Right atrium auricular region (tissue), 2 donors: Measurements from ENCODE around the gene C16orf90. TPM values are rescaled to one million over a fixed set of nuclear protein-coding genes. Genes with fewer than 3 reads are reported as not detected.

Source experiments
- DNase-seq: peaks from one replicate; pipeline ENCODE4 v3.0.0-alpha.2; 2019; ENCODE audit warnings: low spot score
- H3K27ac ChIP-seq, 2 donors: fragments of 200-600 bp; sonication (generic); 1 replicate in 1 of 2; 2 replicates in 1 of 2; pipeline ENCODE4 v1.5.1; 2016 to 2019
- H3K27me3 ChIP-seq, 2 donors: fragments of 200-600 bp; sonication (generic); one replicate each; pipeline versions ENCODE4 v1.5.1 to v1.6.0; 2017 to 2019
- H3K36me3 ChIP-seq: fragments of 200-600 bp; sonication (generic); one replicate; pipeline ENCODE4 v1.5.1; 2016
- H3K4me1 ChIP-seq, 2 donors: fragments of 200-600 bp; sonication (generic); one replicate each; pipeline versions ENCODE4 v1.5.1 to v1.6.0; 2017 to 2019
- H3K4me3 ChIP-seq, 2 donors: fragments of 200-600 bp; sonication (generic); 1 replicate in 1 of 2; 2 replicates in 1 of 2; pipeline ENCODE4 v1.5.1; 2017 to 2019; ENCODE audit warnings: mild to moderate bottlenecking in 1 of 2, moderate library complexity in 1 of 2
- H3K9me3 ChIP-seq, 2 donors: fragments of 200-600 bp; sonication (generic); one replicate each; pipeline ENCODE4 v1.5.1; 2019
- CTCF ChIP-seq, 2 donors: fragments of 200-600 bp; sonication (generic); IDR thresholded peaks; one replicate each; pipeline ENCODE4 v1.5.1; 2019; ENCODE audit warnings: antibody characterized with exemption in 2 of 2
- total RNA-seq, 2 donors: library from RNA; depleted of rRNA; stranded (reverse); fragments of >200 nt; gene quantifications; one replicate each; pipeline ENCODE4 v1.1.0, GENCODE V29; 2016

The C16orf90 gene
- total RNA-seq, 2 donors from 2014 or later: not detected

- Histone ChIP-seq H3K27ac (no peak overlapping the region), H3K4me1 (peaks cover 0 to 93% of the 10 kb centered on the region in 2 donors), H3K36me3 (peaks cover 7% of the 10 kb centered on the region), H3K4me3 (no peak overlapping the region), H3K27me3 (no peaks in the 10 kb centered on the region), H3K9me3 (no peaks in the 10 kb centered on the region)
- DNase-seq: no peak
- no peak for TF ChIP-seq CTCF (IDR thresholded peaks at IDR 0.05)
Measured at GRCh38 chr16:3465301-3465700, 30.0 kb downstream of the C16orf90 start.

DNA sequence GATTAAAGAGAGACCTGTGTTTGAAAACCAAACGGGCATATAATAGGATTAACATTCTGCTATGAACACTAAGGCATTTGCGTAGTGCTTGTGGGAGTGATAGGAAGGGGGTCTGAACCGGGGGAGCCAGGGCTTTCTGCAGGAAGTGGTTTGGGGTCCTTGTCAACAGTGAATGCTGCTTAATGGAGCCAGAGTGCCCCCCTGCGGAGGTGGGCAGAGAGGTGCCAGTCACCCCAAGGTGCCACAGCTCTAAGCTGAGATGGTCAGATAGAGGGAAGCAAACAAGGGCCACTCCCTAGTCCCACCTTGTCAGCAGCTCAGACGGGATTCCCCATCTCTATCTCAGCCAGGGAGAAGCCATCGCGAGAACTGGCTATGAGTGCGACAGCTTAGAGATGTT is 34.1 kb downstream of the C16orf90 start:
- H3K36me3 ChIP-seq: peaks cover 3% of the 10 kb centered on the region
- no peak for DNase-seq
- H3K4me3 ChIP-seq: no peak overlapping the region
- H3K27ac ChIP-seq: peak overlapping the region in 1 of 2 donors; percentile 0
- no peaks in the 10 kb centered on the region for H3K9me3 ChIP-seq
- H3K27me3 ChIP-seq: no peaks in the 10 kb centered on the region
- peaks cover 0 to 82% of the 10 kb centered on the region in 2 donors for H3K4me1 ChIP-seq
- TF ChIP-seq CTCF (IDR thresholded peaks at IDR 0.05): no peak

- no peak for DNase-seq
- no peaks in the 10 kb centered on the region for H3K36me3 ChIP-seq
- H3K4me3 ChIP-seq: no peak overlapping the region
- H3K27ac ChIP-seq: peak overlapping the region; percentile 0 to 97
- H3K27me3 ChIP-seq: no peaks in the 10 kb centered on the region
- peaks cover 0 to 82% of the 10 kb centered on the region in 2 donors for H3K4me1 ChIP-seq
- no peak for TF ChIP-seq CTCF (IDR thresholded peaks at IDR 0.05)
- no peaks in the 10 kb centered on the region for H3K9me3 ChIP-seq
Measured at GRCh38 chr16:3460585-3460984, 34.7 kb downstream of the C16orf90 start.

- DNase-seq: no peak
- Histone ChIP-seq H3K9me3 (no peaks in the 10 kb centered on the region), H3K4me3 (no peak overlapping the region), H3K36me3 (no peaks in the 10 kb centered on the region), H3K4me1 (peaks cover 0 to 81% of the 10 kb centered on the region in 2 donors), H3K27ac (peak overlapping the region; percentile 97 to 99), H3K27me3 (no peaks in the 10 kb centered on the region)
- no peak for TF ChIP-seq CTCF (IDR thresholded peaks at IDR 0.05)
Measured at GRCh38 chr16:3460121-3460520, 35.2 kb downstream of the C16orf90 start.

- peak overlapping the region; percentile 97 to 99 for H3K27ac ChIP-seq
- TF ChIP-seq CTCF (IDR thresholded peaks at IDR 0.05): no peak
- no peaks in the 10 kb centered on the region for H3K9me3 ChIP-seq
- H3K4me3 ChIP-seq: peak overlapping the region in 1 of 2 donors; percentile 84
- H3K36me3 ChIP-seq: no peaks in the 10 kb centered on the region
- H3K27me3 ChIP-seq: no peaks in the 10 kb centered on the region
- H3K4me1 ChIP-seq: peaks cover 0 to 80% of the 10 kb centered on the region in 2 donors
- no peak for DNase-seq
Measured at GRCh38 chr16:3459401-3460090, 35.7 kb downstream of the C16orf90 start.
